T1000 (cell line): ENCODE results near the gene IL13.
"Not testable (repeated sequence)": the region's sequence is repeated elsewhere in the genome, so short reads cannot be mapped to it uniquely, and the experiment has no call there.

Source experiments
- DNase-seq: peaks from one replicate; lab custom pipeline; 2025; ENCODE audit warnings: mixed read lengths; lab: John Stamatoyannopoulos, UW

Gene IL13

DNA sequence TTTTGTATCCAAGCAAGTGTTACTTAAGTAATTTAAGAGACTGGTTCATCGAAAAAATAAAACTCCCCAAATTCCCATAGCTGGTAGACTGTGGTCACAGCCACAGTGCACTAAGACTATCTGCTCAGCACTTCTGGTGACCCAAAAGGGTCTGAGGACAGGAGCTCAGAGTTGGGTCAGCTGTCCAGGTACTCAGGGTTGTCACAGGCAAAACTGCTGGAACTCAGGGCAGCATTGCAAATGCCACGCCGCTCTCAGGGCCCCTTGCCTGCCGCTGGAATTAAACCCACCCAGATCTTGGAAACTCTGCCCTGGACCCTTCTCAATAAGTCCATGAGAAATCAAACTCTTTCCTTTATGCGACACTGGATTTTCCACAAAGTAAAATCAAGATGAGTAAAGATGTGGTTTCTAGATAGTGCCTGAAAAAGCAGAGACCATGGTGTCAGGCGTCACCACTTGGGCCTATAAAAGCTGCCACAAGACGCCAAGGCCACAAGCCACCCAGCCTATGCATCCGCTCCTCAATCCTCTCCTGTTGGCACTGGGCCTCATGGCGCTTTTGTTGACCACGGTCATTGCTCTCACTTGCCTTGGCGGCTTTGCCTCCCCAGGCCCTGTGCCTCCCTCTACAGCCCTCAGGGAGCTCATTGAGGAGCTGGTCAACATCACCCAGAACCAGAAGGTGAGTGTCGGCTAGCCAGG lies at the start of gene IL13:
Gene IL13 (plus strand): TSS at position 498 of the 705 bp plus-strand sequence. CDS start 14 bp downstream, at position 512.
- no peak for DNase-seq

DNA sequence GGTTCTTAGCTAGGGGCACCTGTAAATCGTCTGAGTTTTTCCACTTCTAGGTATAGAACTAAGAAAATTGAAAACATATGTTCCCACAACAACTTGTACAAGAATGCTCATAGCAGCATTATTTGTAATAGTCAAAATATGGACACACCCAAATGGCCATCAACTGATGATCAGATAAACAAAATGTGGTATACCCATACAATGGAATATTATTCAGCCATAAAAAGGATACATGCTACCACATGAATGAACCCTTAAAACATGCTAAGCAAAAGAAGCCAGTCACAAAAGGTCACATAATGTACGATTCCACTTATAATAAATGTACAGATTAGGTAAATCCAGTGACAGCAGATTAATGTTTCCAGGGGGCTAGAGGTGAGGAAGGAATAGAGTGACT lies 46.0 kb upstream of the IL13 start:
- no peak for DNase-seq

DNA sequence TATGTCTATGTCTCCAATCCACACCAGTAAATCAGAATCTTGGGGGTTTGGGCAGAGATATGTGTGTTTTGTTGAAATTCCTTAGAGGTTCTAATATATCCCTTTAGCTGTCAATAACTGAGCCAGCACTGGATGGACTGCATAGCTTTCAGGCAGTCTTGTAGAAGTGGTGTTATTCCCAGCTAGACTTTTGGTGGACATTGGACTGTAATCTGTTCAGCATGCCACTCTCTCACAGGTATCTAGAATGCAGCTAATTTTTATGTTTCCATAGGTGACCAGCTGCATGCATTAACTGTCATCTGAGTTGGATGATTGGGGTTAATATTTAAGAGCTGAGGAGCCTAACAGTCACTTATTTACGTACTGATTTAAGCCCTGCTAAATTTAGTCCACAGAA lies 45.1 kb upstream of the IL13 start:
- no peak for DNase-seq

DNA sequence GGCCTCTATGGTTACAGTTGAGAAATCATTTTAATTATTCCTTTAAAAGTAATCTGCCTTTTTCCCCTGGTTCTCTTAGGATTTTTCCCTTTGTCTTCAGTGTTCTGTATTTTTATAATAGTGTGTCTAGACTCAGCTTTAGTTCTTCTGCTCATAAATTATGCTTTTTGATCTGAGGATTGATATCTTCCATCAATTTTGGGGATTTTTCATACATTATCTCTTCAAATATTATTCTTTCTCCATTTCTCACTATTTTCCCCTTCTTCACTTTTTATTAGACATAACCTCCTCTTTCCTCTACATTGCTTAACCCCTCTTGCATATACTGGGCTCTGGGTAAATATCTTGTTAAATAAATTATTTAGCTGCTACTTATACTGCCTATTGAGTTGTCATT lies 36.3 kb upstream of the IL13 start:
- no peak for DNase-seq

DNA sequence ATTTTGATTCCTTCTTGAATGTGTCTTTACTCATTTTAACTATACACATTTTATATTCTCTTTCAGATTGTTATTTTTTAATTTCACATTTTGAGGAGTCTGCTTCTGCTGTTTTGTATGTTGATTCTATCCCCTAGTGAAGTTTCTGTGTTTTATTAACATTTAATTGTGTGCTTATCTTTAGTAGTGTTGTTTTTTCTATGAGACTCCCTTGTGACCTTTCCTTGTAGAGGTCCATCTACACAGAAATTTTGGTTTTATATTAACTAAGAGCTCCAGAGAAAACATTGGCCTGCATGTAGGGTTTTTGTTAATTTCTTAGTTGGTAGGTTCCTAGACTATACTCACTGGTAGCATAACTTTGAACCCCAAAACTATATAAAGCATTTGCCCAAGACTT lies 35.4 kb upstream of the IL13 start:
- DNase-seq = no peak

DNA sequence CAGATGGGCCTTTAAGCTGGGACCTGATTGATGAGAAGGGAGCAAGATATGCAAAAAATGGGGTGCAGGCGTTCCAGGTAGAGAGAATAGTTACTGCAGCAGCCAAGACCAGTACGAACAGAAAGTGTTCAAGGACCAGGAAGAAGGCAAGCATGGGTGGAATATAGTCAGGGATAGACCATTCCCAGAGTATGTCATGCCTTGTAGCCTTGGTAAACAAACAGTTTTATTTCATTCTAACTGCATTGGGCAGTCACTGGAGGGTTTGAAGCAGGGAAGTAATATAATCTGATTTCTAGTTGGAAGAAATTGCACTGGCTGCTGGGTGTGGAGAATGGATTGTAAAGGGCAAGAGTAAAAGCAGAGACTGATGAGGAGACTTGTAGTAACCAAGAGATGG lies 30.5 kb upstream of the IL13 start:
- no peak for DNase-seq

DNA sequence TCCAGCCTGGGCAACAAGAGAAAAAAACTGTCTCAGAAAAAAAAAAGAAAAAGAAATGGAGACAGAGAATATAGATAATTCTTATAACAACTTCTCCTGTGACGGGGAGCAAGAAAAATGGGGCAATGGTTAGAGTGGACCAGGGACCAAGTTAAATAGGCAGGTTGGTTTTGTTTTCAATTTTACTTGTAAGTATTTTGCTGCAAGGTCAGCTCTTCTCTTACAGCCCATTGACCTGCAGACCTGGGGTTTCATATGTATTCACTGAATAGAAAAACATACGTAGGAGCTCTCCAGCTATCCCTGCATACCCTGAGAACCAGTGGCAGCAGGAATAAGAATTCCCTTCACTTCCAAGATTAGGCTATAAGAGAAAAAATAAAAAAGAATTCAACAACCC lies 29.2 kb upstream of the IL13 start:
- DNase-seq = no peak

DNA sequence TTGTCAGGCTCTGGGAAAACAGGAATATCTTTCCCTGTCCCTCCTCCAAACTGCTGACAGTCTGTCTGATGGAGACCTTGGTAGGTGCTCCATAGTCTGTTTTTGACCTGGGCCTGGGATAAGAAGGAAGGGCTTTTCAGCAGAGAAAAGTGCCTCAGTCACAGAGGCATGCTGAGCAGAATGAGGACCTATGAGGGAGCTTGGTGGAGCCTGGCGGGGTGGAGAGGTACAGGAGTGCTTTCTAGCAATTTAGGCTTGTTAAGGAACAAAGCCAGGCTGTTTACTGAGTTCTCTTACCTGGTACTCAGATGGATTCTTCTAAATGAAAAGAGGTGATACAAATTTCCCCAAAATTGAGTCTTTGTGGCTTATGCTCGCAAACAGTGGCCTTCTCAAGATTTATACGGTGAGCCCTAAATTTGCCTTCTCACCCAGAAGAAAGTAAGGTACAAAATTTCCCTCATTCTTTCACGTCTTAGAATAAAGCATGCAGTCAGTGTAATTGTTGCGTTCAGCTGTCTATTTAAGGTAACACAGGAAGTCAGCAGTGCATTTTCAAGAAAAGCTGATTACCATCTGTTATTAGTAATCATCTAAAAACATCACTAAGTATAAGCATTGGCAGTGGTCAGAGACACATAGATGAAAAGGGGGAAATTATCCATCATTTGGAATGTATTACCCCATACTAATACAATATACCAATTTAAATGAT lies 28.6 kb upstream of the IL13 start:
- DNase-seq = no peak

DNA sequence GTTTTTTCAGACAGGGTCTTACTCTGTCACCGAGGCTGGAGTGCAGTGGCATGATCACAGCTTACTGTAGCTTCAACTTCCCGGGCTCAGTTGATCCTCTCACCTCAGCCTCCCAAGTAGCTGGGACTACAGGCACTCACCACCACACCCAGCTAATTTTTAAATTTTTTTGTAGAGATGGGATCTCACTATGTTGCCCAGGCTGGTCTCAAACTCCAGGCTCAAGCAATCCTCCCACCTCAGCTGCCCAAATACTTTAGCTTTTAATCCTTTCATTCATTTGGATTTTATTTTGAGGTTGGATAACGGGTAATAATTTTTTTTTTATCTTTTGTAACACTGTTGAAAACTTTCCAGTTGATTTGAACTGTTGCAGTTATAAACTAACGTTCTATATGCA lies 24.4 kb upstream of the IL13 start:
- not testable (repeated sequence) for DNase-seq

DNA sequence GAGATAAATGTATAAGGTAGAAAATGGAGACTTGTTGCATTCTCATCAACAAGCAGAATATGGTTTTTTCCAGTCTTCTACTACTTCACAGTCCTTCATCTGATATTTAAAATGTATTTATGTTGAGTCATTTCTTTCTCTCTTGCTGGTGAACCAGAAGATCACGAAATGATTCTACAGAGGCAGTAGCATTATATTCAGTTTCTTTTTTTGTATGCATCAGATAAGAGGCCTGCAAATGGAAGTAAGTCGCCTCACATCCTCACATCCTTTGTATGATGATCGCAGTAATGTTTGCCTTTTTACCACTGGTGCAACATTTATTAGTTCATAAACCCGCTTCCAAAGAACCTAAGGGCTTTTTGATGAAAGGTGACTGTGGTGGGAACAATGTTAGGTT lies 22.1 kb upstream of the IL13 start:
- no peak for DNase-seq

DNA sequence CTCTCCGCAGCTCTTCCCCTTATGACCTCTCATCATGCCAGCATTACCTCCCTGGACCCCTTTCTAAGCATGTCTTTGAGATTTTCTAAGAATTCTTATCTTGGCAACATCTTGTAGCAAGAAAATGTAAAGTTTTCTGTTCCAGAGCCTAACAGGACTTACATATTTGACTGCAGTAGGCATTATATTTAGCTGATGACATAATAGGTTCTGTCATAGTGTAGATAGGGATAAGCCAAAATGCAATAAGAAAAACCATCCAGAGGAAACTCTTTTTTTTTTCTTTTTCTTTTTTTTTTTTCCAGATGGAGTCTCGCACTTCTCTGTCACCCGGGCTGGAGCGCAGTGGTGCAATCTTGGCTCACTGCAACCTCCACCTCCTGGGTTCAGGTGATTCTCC lies 20.7 kb upstream of the IL13 start:
- no peak for DNase-seq

DNA sequence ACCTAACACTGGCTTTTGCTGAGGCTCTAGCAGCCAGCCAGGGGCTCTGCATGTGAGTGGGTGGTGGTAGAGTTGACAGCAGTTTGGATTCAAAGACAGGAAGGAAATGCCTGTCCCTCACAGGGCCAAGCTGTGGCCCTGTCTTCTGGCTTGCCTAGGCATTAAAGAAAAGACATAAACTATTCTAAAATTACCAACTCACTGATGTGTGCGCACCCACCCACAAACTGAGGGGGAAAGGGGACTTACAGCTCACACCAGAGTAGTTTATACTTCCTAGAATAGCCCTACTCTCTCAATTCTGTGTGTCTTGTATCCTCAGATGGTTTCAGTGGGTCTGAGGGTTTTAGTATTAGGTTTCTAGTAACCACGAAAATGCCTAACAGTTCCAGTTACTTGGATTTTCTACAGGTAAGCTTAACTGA lies 18.3 kb upstream of the IL13 start:
- no peak for DNase-seq

DNA sequence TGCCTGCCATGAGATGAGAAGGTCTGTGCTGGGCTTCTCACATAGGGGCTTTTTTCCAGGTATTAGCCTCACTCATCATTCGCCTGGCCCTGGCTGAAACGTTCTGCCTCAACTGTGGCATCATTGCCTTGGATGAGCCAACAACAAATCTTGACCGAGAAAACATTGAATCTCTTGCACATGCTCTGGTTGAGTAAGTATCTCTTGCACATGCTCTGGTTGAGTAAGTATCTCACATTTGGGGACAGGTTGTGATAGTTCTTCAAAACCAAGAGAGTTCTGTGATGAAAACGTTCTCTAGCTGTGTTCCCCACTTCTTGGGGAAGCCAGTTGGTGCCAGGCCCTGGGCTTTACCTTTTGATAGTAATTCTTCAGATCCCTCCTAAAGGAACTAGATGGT lies 17.4 kb upstream of the IL13 start:
- no peak for DNase-seq

DNA sequence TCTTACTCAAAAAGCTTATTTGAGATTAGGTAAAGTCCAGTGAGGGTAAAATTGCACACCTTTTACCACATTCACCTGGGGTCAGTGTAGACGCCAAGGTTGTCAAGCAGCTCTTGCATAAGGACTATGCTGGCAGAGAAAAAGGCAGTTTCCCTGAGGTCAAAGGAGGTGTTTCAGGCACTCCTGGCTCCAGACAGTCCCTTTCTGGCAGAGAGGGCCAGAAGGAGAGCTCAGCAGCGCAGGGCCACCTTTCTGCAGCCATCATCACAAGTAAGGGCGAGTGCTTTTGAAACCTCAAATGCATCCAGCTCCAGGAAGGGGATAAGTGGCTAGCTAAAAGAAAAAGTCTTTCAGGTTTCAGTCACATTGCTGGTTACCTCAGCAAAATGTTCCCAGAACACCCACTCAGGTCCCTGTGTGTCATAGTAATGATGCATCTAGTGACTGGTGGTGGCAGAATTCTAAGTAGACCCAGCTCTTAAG lies 16.7 kb upstream of the IL13 start:
- no peak for DNase-seq

DNA sequence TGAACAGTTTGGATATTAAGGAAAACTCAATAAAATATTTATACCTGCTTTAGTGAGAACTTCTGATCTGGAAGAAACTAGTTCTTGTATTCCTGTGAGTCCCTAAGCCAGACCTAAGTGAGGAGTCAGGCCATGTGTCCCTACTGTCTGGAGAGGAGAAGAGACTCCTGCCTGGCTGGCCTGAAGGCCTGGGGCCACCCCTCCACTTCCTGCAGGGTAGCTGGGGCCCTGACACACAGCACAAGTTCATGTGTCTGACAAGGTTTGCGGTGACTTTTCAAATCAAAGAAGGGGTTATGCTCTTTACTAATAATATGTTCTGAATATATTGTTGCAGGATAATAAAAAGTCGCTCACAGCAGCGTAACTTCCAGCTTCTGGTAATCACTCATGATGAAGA lies 16.1 kb upstream of the IL13 start:
- DNase-seq = no peak

DNA sequence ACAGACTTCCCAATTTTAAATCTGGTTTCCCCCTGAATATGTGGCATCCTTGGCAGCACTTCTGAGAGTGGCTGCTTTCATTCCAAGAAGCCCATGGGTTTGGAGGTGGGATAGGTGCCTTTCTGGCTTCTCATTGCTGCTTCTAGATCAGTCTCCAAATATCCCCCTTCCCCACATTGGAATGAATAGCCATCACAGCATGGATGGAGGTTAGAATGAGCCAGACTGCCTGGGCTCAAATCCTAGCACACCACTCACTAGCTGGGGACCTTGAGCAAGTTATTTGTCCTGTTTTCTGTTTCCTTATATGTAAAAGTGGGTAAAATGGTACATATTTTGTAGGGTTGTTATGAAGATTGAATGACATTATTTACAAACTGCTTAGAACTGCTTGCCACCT lies 13.8 kb upstream of the IL13 start:
- no peak for DNase-seq

DNA sequence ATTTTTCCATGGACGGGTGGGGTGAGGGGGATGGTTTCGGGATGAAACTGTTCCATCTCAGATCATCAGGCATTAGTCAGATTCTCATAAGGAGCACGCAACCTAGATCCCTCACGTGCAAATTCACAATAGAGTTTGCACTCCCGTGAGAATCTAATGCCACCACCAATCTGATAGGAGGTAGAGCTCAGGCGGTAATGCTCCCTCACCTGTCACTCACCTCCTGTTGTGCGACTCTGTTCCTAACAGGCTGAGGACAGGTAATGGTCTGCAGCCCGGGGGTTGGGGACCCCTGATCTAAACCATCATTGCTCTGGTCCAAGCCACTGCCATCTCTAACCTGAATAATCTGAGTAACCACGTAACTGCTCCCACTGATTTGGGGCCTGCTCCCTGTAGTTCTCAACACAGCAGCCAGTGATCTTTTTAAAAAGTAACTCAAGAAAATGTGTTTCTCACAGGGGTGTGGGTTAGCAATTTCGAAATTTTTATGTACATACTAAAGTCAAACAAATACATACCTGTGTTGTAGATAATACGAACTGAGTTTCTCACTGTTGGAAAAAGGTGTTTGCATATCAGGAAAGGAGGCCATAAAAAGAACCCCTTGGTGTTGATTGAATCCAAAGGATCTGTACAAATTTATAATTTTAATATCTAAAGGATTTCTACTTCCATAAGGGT lies 11.2 kb upstream of the IL13 start:
- DNase-seq = no peak

DNA sequence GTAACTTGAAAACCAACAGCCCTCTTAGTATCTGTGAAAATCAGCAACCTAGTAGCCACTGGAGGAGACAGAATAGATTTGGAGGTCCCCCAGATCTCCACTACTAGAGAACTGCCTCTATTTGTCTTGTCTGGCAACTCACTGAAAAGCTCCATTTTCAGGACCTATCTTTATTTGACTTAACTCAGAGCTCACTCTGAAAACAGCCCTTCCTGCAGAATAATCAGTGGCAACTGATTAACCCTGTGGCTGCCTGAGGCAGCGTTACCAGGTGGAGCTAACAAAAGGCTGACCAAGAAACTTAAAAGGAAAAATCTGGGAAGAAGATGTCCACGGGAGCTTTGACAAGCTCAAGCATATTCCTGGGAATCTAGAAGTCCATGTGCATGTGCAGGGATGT lies 10.5 kb upstream of the IL13 start:
- no peak for DNase-seq

DNA sequence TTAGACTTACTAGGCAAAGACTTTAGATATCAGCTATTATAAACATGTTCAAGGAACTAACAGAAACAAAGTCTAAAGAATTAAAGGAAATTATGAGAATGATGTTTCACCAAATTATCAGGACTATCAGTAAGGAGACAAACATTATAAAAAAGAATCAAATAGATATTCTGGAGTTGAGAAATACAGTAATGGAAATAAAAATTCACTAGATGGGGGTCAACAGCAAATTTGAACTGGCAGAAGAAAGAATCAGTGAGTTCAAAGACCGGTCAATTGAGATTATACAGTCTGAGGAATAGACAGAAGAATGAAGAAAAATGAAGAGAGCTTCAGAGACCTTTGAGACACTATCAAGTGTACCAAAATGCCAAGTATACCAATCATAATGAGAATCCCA lies 9.6 kb upstream of the IL13 start:
- DNase-seq = no peak

DNA sequence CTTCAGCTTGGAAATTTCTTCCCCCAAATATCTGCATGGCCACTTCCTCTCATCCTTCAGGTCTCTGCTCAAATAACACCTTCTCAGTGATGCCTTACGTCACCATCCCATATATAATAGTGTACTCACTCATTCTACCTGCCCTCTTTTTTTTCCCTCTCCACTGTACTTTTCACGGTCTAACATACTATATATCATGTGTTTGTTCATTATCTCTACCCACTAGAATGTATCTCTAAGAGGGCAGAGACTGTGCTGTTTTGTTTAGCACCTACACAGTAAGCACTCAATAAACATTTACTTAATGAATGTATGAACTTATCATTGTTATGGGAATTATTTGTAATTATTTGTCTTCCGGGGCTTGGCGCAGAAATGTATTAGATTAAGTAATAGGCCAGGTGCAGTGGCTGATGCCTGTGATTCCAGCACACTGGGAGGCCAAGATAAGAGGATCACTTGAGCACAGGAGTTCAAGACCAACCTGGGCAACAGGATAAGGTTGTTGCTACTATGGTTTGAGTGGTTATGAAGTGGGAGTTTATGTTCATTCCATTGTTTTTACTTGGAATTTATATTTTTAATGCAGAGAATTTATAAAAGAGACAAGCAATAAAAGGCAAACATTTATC lies 6.0 kb upstream of the IL13 start:
- no peak for DNase-seq

DNA sequence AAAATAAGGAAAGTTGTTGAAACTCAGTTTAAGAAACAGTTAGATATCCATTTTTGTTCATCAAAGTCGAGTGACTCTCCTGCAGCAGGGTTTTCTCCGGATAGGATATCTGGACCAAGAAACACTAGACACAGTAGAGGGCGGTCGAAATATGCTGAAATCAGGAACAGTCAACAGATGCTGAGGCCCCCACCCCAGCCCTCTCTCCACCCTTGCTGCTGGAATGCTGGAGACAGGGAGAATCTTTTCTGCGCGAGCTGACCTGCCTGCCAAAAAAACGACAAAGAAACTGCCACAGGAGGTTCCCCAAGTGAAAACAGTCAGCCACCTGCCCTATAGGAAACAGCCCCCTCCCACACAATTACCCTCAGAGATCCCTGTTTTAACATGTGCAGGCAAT lies 4.3 kb upstream of the IL13 start:
- no peak for DNase-seq
